MV-4-11 (cell line): ENCODE results near the gene TMED5.
"Not testable (repeated sequence)": the region's sequence is repeated elsewhere in the genome, so short reads cannot be mapped to it uniquely, and the experiment has no call there.

Experiments
- DNase-seq: peaks from one replicate; lab custom pipeline; 2025; lab: John Stamatoyannopoulos, UW

Gene TMED5

GRCh38 chr1:93171549-93172034, 8.6 kb downstream of the TMED5 start:
- DNase-seq, result no peak

- DNase-seq, result not testable (repeated sequence)
Observed at GRCh38 chr1:93170141-93170678, 10.0 kb downstream of the TMED5 start.

- no peak for DNase-seq
Observed at GRCh38 chr1:93167006-93167405, 13.2 kb downstream of the TMED5 start.

GRCh38 chr1:93165895-93166294, 14.3 kb downstream of the TMED5 start:
- DNase-seq, result not testable (repeated sequence)

DNA sequence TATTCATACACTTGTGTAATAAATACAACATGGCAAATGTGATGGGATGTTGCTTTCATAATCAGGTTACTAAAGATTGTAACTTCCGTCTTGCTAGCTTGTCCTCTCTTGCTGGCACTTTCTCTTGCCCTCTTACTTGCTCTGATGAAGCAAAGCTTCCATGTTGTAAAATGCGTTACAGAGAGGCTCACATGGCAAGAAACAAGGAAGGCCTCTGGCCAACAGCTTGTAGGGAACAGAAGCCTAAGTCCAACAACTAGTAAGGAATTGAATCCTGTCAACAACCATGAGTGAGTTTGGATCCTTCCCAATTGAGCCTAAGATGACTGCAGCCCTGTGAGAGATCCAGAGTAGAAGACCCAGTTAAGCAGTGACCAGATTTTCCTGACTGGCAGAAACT, 15.4 kb downstream of the TMED5 start:
- no peak for DNase-seq

- DNase-seq, result not testable (repeated sequence)
Observed at GRCh38 chr1:93163314-93163713, 16.9 kb downstream of the TMED5 start.

DNA sequence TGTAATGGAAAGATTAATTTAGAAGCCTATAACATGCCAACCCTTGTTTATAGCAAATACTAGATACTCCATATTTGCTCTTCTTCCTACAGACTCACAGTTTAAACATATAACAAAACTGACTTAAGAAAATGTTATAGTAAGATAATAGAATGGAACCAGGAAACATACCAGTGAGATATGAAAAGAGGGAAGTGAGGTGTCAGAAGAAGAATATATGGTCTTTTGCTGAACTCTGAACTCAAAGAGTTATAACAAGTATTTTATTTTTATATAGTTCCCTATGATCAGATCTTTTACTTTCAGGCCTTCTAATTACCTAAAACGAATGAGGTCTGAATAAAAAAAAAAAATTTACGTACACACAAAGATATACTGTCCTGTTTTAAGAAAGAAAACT, 20.9 kb downstream of the TMED5 start:
- peak; percentile 13 for DNase-seq

DNA sequence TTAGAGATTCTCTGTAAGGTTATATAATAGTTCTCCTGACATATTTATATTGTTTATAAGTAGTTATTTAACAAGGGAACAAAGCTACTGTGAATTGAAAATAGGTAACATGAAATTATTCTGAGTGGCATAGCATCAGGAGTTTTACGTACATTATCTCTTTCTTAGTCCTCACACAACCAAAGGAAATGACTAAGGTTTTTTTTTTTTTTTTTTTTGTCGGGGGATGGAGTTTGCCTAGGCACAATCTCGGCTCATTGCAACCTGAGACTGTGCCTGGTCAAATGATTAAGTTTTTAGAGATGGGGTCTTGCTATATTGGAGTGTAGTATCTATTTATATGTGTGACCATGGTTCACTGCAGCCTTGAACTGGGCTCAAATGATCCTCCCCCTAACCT, 24.9 kb downstream of the TMED5 start:
- DNase-seq, result no peak

DNA sequence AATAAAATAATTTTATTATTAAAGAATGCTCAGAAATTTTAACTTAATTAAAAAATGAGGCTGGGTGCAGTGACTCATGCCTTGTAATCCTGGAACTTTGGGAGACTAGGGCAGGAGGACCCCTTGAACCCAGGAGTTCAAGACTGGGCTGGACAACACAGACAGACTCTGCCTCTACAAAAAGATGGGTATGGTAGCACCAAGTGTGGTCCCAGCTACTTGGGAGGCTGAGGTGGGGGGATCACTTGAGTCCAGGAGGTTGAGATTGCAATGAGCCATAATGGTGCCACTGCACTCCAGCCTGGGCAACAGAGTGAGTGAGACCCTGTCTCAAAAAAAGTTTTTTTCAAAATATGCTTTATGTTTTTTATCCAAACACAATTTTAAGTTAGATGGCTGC, 25.3 kb downstream of the TMED5 start:
- DNase-seq, result no peak

- no peak for DNase-seq
Observed at GRCh38 chr1:93152835-93153234, 27.4 kb downstream of the TMED5 start.

GRCh38 chr1:93151474-93151873, 28.7 kb downstream of the TMED5 start:
- DNase-seq, result no peak

DNA sequence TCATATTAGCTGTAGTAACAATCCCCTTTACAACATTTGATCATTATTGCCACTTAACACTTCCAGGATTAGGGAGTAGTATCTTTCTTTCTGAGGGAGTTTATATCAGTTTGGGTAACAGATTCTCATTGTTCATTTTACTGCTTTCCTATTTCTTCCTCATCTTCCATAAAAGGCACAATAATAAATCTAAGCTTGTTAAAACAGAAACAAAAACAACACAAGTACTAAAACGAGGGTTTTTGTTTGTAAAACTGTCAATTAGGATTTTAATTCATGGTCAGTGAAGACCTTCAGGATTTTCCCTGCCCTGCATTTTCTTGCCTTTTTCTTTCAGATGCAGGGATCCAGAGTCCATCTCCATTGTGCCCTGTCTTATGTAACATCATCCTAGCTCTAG, 29.5 kb downstream of the TMED5 start:
- DNase-seq, result no peak

DNA sequence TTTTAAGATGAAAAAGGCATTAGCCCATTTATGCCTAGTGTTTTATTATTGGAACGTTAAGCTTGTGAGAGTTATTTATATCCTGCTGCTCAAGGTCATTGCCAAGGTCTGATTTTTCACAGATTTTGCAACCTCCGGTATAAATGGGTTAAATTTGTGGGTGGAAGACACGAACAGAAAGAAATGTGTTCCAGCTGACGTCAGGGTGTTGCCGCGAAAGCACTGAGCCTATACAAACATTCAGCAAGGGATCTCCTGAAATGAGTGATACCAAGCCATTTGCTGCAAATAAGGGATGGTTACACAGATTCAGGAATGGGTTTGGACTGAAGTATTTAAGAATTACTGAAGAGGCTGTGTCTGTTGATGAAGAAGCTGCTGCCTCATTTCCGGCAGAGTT, 32.2 kb downstream of the TMED5 start:
- no peak for DNase-seq

GRCh38 chr1:93143769-93144168, 36.4 kb downstream of the TMED5 start:
- no peak for DNase-seq

GRCh38 chr1:93143136-93143535, 37.1 kb downstream of the TMED5 start:
- DNase-seq, result no peak

DNA sequence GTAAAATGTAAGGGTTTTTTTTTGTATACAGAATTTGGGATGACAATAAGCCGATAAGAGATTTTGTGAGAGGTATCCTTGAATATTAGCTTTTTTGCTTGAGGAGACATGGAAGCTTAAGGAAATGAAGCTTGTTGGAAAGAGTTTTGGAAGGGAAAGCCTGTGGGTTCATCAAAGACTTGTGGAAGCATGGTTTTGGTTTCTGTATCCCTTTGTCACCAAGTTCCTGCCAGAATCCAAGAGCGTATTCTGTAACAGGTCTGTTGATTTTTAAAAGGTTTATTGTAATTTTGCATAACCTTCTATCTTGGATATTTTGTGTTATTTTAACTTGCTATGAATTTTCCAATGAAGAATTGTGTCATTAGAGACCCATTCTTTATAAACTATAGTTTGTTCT, 38.1 kb downstream of the TMED5 start:
- DNase-seq, result no peak

GRCh38 chr1:93140106-93140505, 40.1 kb downstream of the TMED5 start:
- DNase-seq, result no peak

DNA sequence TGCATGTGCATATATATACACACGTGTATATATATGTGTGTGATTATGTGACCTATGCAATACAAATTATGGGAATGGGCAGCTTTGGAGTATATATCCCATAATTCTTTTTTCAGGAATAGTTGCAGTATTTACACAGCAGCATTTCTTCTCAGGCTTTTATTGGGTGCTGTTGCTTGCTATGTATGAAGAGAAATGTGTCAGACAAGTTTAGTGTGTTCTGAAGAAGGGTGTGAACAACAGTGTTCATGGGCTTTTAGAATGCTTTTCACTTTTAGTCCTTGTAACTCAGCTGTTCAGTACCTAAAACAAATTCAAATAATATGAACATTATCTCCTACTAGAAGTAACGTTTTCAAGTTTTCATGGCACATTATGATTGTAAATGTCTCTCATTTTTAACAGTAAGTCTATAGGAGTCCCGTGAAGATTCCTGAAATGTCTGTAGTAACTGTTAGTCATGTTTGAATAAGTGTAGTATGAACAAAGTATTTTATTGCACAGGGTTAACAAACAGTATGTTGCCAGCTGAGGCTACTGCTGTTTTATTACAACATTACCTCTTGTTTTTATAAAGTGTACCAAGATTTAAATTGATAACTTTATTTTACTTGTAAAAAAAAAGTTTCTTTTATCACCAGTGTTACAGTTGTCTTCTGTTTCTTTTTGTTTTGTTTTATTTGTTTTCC, 42.5 kb downstream of the TMED5 start:
- no peak for DNase-seq

DNA sequence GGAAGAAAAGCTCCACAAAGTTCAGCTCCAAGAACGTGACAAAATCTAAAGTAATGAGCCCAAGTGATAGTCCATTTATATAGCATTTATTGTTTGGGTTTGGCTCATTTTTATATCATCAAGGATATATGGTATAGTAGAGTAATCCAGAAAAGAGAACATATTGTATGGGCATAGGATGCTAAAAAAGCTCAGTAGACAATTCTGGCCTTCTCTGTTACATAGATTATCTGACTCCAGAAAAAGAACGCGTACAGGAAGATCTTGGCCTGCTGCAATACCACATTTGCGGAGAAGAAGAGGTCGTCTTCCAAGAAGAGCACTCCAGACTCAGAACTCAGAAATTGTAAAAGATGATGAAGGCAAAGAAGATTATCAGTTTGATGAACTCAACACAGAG, 43.8 kb downstream of the TMED5 start:
- no peak for DNase-seq

GRCh38 chr1:93132638-93133037, 47.6 kb downstream of the TMED5 start:
- DNase-seq, result no peak

GRCh38 chr1:93129507-93130099, 50.6 kb downstream of the TMED5 start:
- no peak for DNase-seq

DNA sequence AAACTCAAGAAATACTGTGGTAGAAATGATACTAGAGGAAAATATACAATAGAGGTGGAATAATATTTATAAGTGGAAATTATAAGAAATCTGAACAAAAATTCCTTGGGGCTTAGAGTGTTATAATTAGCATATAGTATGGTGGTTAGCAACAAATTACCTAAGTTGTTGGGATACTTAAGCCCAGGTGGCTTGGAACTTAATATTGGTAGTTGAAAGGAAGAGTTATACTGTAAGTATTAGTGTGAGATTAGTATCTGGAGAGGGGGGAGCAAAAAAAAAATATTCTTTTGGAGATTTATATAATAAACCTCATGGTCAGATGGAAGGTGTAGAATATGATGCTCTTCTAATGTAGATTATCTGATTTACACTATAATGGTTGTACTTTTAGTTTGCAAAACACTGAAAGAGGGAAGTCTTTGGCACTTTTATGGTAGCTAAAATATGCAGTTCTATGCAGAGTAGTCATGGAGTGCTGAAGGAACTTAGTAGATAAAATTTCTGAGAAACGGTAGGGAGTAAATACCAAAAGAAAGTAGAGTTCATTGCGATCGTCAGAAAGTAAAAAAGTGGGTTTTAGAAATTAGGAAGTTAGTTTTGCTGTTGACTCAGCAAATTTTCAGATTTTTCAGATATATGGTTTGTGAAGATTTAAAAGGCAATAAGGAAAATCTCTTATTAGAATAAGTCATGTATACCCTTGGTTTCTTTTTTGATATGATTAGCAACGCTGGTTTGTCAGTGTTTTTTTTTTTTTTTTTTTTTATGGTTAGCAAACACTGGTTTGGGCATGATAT, 55.5 kb downstream of the TMED5 start:
- no peak for DNase-seq
